GM12865 (cell line): ENCODE results near the gene LRIG1.

Experiments used
- DNase-seq: peaks from one replicate; pipeline ENCODE4 v3.0.0; 2010; ENCODE audit warnings: low read depth
- H3K4me3 ChIP-seq: 2 replicates; pipeline ENCODE4 v1.5.1; 2011; ENCODE audit warnings: mild to moderate bottlenecking, low read depth, low read length, control low read depth
- TF ChIP-seq, protein P1 (sequence below): IDR thresholded peaks from 2 replicates; pipeline ENCODE4 v1.5.1; 2011; ENCODE audit warnings: low read length, control low read depth, low read depth, inconsistent platforms; ENCODE audit not compliant: insufficient read depth; ENCODE audit errors: missing control alignments

Gene LRIG1

GRCh38 chr3:66484106-66484844 lies 16.5 kb downstream of the LRIG1 start:
- no peak overlapping the region for H3K4me3 ChIP-seq
- TF ChIP-seq, protein P1, sequence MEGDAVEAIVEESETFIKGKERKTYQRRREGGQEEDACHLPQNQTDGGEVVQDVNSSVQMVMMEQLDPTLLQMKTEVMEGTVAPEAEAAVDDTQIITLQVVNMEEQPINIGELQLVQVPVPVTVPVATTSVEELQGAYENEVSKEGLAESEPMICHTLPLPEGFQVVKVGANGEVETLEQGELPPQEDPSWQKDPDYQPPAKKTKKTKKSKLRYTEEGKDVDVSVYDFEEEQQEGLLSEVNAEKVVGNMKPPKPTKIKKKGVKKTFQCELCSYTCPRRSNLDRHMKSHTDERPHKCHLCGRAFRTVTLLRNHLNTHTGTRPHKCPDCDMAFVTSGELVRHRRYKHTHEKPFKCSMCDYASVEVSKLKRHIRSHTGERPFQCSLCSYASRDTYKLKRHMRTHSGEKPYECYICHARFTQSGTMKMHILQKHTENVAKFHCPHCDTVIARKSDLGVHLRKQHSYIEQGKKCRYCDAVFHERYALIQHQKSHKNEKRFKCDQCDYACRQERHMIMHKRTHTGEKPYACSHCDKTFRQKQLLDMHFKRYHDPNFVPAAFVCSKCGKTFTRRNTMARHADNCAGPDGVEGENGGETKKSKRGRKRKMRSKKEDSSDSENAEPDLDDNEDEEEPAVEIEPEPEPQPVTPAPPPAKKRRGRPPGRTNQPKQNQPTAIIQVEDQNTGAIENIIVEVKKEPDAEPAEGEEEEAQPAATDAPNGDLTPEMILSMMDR, result no peak
- no peak for DNase-seq

DNA sequence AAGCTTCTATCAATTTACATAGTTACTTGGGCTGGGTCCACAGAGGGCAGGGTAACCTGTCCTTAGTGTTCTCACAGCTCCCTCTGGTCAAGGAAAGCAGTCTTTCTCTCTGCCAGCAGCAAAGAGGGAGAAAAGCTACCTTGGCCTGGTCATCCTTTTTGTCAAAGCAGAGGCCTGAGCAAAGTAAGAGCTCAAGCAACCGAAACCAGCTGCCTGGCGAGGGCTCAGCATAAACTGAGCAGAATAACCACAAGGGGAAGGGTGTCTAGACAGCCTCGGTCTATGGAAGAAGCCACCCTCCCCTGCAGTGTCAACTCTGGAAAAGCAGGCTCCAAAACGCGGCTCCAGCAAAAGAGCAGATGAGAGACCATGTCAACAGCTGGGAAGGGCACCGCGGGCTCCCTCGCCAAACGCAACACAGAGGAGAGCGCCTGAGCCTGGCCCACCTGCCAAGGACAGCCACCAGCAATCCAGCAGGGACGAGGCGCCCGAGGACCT lies 17.4 kb downstream of the LRIG1 start:
- peak; percentile 52 for DNase-seq
- TF ChIP-seq, protein P1, result no peak

DNA sequence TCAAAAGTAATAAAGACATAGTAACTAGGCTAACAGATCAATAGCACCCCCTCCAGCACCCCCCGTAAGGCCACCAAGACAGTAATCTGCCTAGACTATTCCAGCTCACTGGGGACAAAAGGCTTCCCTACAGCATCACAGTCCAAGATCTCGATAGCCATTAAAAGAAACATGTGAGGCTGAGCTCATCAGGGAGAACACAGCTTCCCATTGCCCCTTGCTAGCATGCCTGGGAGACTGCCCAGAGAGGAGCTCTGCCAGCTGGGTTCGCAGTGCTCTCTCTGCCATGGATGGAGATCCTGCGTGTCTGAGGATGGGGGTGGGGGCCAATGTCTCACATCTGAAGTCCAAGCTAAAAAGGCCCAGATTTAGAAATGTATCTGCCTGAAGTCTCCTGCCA lies 17.8 kb downstream of the LRIG1 start:
- no peak overlapping the region for H3K4me3 ChIP-seq
- TF ChIP-seq, protein P1, result no peak
- DNase-seq, result no peak

More for the DNA sequence above, 17.4 kb downstream of the LRIG1 start:
- H3K4me3 ChIP-seq, result no peak overlapping the region

DNA sequence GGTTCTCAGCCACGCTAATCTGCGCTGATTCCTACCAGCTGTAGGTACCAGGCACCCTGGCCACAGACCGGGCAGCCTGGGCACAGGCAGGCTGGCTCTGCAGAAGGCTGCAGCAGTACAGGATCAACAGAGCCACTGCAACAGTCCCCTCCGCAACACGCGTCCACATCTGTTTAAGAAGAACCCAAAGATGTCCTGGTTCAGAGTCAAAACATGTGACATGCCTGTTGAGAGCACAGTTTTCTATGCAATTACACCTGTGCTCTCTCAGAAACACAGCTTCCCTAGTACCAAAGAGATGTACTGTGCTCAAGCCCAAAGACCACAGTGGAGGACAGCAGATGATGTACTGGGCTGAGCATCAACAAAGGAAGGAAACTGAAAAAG lies 18.8 kb downstream of the LRIG1 start:
- TF ChIP-seq, protein P1, result no peak
- DNase-seq, result no peak
- H3K4me3 ChIP-seq, result no peak overlapping the region

- TF ChIP-seq, protein P1, result no peak
- no peak overlapping the region for H3K4me3 ChIP-seq
- DNase-seq, result no peak
Measured at GRCh38 chr3:66481071-66482017, 19.5 kb downstream of the LRIG1 start.

DNA sequence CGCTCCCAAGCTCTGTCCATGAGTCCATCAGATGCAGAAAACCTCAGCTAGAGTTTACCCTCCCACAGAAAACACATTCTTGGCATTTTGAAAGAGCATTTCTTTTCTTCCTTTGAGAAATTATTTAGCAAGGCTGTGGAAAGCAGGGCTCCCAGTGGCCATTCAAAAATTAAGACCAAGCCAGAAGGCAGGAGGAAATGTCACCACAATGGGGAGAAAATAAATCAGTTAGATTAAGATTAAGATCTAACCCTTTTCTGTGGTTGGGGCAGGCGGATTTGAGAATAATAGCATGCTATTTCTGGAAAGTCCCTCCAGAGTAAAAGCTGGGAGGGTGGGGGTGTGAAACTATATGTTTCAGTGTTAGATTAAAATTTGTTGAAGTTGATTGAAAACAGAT lies 20.2 kb downstream of the LRIG1 start:
- TF ChIP-seq, protein P1, result no peak
- peak; percentile 75 for DNase-seq
- H3K4me3 ChIP-seq, result no peak overlapping the region
